OCI-LY7 (cell line): ENCODE results near the gene CR2. TPM values are rescaled to one million over a fixed set of nuclear protein-coding genes. Genes with fewer than 3 reads are reported as not detected.
"Not testable (repeated sequence)": the region's sequence is repeated elsewhere in the genome, so short reads cannot be mapped to it uniquely, and the experiment has no call there.

Experiments
- BruUV-seq: library from RNA; stranded (reverse); fragments of 400-500 nt; replicated peaks from 2 replicates; lab custom pipeline; 2021; lab: Mats Ljungman, UMichigan
- CTCF ChIA-PET: fragments of 300-600 bp; sonication (Branson Sonifier 250); formaldehyde crosslinking; loops from one replicate; lab custom pipeline; 2022; ENCODE audit warnings: antibody characterized with exemption; ENCODE audit not compliant: unreplicated experiment; lab: Charles Lee
- POLR2A ChIA-PET: fragments of 300-600 bp; sonication (Branson Sonifier 250); formaldehyde crosslinking; loops from one replicate; lab custom pipeline; 2022; ENCODE audit warnings: antibody characterized with exemption; lab: Charles Lee
- DNase-seq: peaks from one replicate; pipeline ENCODE4 v3.0.0-alpha.2; 2015; ENCODE audit warnings: low spot score
- H2AFZ ChIP-seq: fragments of 200-600 bp; sonication (generic), shearing (Covaris generic); 2 replicates; pipeline ENCODE4 v1.6.1; 2014; ENCODE audit warnings: mild to moderate bottlenecking, antibody characterized with exemption, low read length, moderate library complexity
- H3K27ac ChIP-seq: fragments of 200-600 bp; sonication (generic); 2 replicates; pipeline ENCODE4 v1.5.1; 2014; ENCODE audit warnings: mixed run types, low read depth, mild to moderate bottlenecking, moderate library complexity, low read length, inconsistent platforms; ENCODE audit not compliant: poor library complexity, severe bottlenecking
- H3K36me3 ChIP-seq: fragments of 200-600 bp; sonication (generic); 2 replicates; pipeline ENCODE4 v1.6.1; 2014; ENCODE audit warnings: mild to moderate bottlenecking, antibody characterized with exemption, low read length, moderate library complexity, mixed read lengths; ENCODE audit not compliant: insufficient read depth
- H3K4me1 ChIP-seq: fragments of 200-600 bp; sonication (generic); 2 replicates; pipeline ENCODE4 v1.5.1; 2014; ENCODE audit warnings: mild to moderate bottlenecking, low read length; ENCODE audit not compliant: insufficient read depth, poor library complexity, severe bottlenecking
- H3K4me2 ChIP-seq: fragments of 200-600 bp; sonication (generic); 2 replicates; pipeline ENCODE4 v1.6.1; 2014; ENCODE audit warnings: mild to moderate bottlenecking, low read length
- H3K4me3 ChIP-seq: fragments of 200-600 bp; sonication (generic); 2 replicates; pipeline ENCODE4 v1.5.1; 2014; ENCODE audit warnings: mild to moderate bottlenecking, low read depth, low read length; ENCODE audit not compliant: poor library complexity, severe bottlenecking
- H3K79me2 ChIP-seq: fragments of 200-600 bp; sonication (generic); 2 replicates; pipeline ENCODE4 v1.6.1; 2016; ENCODE audit warnings: low read depth, mild to moderate bottlenecking, low read length, moderate library complexity, mixed read lengths; ENCODE audit not compliant: insufficient read depth
- H3K9me2 ChIP-seq: fragments of 200-600 bp; sonication (generic); 2 replicates; pipeline ENCODE4 v1.6.1; 2016; ENCODE audit warnings: mild to moderate bottlenecking, low read length, mixed read lengths; ENCODE audit not compliant: insufficient read depth
- H3K9me3 ChIP-seq: fragments of 200-600 bp; sonication (generic); 2 replicates; pipeline ENCODE4 v1.6.1; 2014; ENCODE audit warnings: mild to moderate bottlenecking, mixed run types, low read length, mixed read lengths
- H4K20me1 ChIP-seq: fragments of 200-600 bp; sonication (generic); 2 replicates; pipeline ENCODE4 v1.6.1; 2014; ENCODE audit warnings: mild to moderate bottlenecking, antibody characterized with exemption, low read length, moderate library complexity, mixed read lengths; ENCODE audit not compliant: insufficient read depth
- EZH2phosphoT487 ChIP-seq: fragments of 200-600 bp; sonication (generic); IDR thresholded peaks from 2 replicates; pipeline ENCODE4 v1.6.1; 2018; ENCODE audit warnings: low read depth, borderline replicate concordance, mild to moderate bottlenecking, mixed run types, antibody characterized with exemption, low read length, moderate library complexity, mixed read lengths
- intact Hi-C: fragments of 100-400 bp; cut with micrococcal nuclease; formaldehyde crosslinking; loops from one replicate; pipeline ENCODE4 v1.10.0; 2022; ENCODE audit not compliant: unreplicated experiment
- total RNA-seq, 2 experiments: library from RNA; depleted of rRNA in 1 of 2; stranded (reverse); fragments of >200 nt in 1 of 2; shearing (Covaris generic) in 1 of 2; gene quantifications; 2 replicates each; pipeline ENCODE4 v1.2.3, GENCODE V29; 2014 to 2022
- TF ChIP-seq, protein P1 (sequence below): fragments of 200-600 bp; sonication (generic); conservative IDR thresholded peaks from 2 replicates; pipeline ENCODE4 v1.5.1; 2014; ENCODE audit warnings: mild to moderate bottlenecking, antibody characterized with exemption, low read length, moderate library complexity, mixed read lengths

Gene CR2
- total RNA-seq, 2 experiments from 2014 or later: 4.4 to 13.5 TPM

DNA sequence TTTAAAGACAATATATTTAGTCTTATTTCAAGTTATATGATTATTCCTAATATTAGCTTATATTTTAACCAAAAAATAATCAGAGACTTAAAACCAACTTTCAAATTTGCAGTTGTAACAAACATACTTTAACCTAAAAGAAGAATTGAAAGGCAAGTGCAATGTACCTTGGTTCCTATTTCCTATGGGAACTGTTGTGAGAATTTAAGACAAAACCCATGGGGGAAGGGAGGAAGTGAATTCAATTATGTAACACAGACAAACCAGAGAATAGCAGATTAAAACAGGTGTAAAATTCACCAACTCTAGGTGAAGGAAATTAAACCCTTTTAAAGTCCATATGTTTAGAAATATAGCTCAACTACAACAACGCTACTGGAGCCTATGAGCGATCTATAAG, 22.6 kb upstream of the CR2 start:
- H4K20me1 ChIP-seq: no peaks in the 10 kb centered on the region
- no peak for TF ChIP-seq EZH2phosphoT487
- peak; percentile 81 for DNase-seq
- intact Hi-C loops: loop anchor here (1.0 kb wide), 1 partner anchor 23 kb away; the partner anchor contains the start of gene CR2
- peak overlapping the region; percentile 71 for H3K4me2 ChIP-seq
- no peaks in the 10 kb centered on the region; the same call in 1 of the 2 replicates for H3K36me3 ChIP-seq
- no TSS peak for BruUV-seq
- no peaks in the 10 kb centered on the region for H3K79me2 ChIP-seq
- H3K9me3 ChIP-seq: peaks cover 22% of the 10 kb centered on the region; the same call in 1 of the 2 replicates
- peak overlapping the region; percentile 21 for H3K4me3 ChIP-seq
- ChIA-PET POLR2A (interaction anchor here (0.7 to 1.6 kb wide), 7 partner anchors 8 to 382 kb away, joined by 3 to 8 read pairs (median 3); partner anchors contain the start of gene PFKFB2), CTCF (interaction anchor here (0.5 kb wide), 1 partner anchor 740 kb away, joined by 3 read pairs; no protein-coding TSS in a partner anchor)
- H3K4me1 ChIP-seq: peaks cover 42% of the 10 kb centered on the region
- H2AFZ ChIP-seq: no peak overlapping the region
- H3K9me2 ChIP-seq: no peaks in the 10 kb centered on the region
- peak overlapping the region; percentile 69 for H3K27ac ChIP-seq

DNA sequence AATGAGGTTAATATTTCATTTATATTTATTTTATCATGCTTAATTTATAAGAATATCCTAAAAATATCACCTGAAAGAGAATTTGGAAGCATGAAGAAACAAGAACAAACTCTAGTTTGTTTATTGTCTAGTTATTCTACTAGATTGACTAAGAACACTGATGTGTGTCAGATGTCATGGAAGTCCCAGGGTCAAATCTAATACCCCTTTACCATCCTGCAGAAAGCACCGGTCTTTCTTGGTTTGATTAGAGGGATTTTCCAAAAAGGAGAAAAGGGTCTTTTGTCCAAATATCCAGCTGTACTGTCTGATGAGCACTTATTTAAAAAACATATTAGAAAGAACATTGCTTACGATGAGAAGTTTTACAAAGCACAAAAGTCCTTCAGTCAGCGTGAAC, 20.7 kb upstream of the CR2 start:
- ChIA-PET POLR2A (interaction anchor here (0.6 kb wide), 1 partner anchor 380 kb away, joined by 4 read pairs; no protein-coding TSS in a partner anchor), CTCF (no interaction called here)
- Histone ChIP-seq H3K9me3 (peaks cover 9% of the 10 kb centered on the region; the same call in 1 of the 2 replicates), H3K79me2 (no peaks in the 10 kb centered on the region), H3K4me2 (no peak overlapping the region), H3K27ac (no peak overlapping the region), H4K20me1 (no peaks in the 10 kb centered on the region), H3K4me3 (no peak overlapping the region), H3K9me2 (no peaks in the 10 kb centered on the region), H3K4me1 (peaks cover 40% of the 10 kb centered on the region), H2AFZ (no peak overlapping the region), H3K36me3 (no peaks in the 10 kb centered on the region; the same call in 1 of the 2 replicates)
- TF ChIP-seq, protein P1, sequence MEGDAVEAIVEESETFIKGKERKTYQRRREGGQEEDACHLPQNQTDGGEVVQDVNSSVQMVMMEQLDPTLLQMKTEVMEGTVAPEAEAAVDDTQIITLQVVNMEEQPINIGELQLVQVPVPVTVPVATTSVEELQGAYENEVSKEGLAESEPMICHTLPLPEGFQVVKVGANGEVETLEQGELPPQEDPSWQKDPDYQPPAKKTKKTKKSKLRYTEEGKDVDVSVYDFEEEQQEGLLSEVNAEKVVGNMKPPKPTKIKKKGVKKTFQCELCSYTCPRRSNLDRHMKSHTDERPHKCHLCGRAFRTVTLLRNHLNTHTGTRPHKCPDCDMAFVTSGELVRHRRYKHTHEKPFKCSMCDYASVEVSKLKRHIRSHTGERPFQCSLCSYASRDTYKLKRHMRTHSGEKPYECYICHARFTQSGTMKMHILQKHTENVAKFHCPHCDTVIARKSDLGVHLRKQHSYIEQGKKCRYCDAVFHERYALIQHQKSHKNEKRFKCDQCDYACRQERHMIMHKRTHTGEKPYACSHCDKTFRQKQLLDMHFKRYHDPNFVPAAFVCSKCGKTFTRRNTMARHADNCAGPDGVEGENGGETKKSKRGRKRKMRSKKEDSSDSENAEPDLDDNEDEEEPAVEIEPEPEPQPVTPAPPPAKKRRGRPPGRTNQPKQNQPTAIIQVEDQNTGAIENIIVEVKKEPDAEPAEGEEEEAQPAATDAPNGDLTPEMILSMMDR: no peak
- TF ChIP-seq EZH2phosphoT487: no peak
- intact Hi-C loops: no loop called here
- no peak for DNase-seq
- no TSS peak for BruUV-seq

DNA sequence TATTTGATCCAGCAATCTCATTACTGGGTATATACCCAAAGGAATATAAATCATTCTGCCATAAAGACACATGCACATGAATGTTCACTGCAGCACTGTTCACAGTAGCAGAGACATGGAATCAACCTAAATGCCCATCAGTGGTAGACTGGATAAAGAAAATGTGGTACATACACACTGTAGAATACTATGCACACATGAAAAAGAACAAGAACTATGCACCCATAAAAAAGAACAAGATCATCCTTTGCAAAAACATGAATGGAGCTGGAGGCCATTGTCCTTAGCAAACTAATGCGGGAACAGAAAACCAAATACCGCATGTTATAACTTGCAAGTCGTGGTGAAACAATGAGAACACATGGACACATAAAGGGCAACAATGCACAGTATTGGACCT, 17.4 kb upstream of the CR2 start:
- intact Hi-C loops, BruUV-seq, H4K20me1 ChIP-seq, H3K9me3 ChIP-seq, CTCF ChIA-PET, POLR2A ChIA-PET, H3K9me2 ChIP-seq, H3K36me3 ChIP-seq, H3K79me2 ChIP-seq, H2AFZ ChIP-seq, H3K27ac ChIP-seq, H3K4me3 ChIP-seq, H3K4me2 ChIP-seq, DNase-seq: not testable (repeated sequence)
- peaks cover 12% of the 10 kb centered on the region for H3K4me1 ChIP-seq
